NCI-H2171 (cell line): Measurements from ENCODE around the gene ARL5C.
"Not testable (repeated sequence)": the region's sequence is repeated elsewhere in the genome, so short reads cannot be mapped to it uniquely, and the experiment has no call there.

ENCODE experiments used
- DNase-seq: peaks from one replicate; lab custom pipeline; 2025; lab: John Stamatoyannopoulos, UW

Gene ARL5C

GRCh38 chr17:39194089-39194984 lies 28.4 kb upstream of the ARL5C start:
- DNase-seq = no peak

DNA sequence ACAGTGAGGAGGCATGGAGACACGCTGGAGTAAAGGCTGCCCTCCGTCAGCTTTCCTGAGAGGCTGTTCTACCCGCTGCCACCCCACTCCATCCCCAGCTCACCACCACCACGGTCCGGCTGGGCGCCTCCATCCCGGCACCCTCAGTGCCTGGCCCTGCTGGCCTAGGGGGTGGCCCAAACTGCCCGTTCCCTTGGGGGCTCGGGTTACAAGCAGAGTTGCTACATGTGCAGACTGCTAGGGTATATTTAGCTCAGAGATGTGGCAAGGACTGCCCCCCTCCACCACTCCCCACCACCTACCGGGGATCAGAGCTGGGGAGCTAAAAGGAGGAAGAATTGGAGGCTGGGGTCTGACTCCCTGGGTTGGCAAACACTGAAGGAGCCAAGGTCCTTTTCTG lies 27.4 kb upstream of the ARL5C start:
- no peak for DNase-seq

- no peak for DNase-seq
These were observed 26.9 kb upstream of the ARL5C start for GRCh38 chr17:39192901-39193300.

DNA sequence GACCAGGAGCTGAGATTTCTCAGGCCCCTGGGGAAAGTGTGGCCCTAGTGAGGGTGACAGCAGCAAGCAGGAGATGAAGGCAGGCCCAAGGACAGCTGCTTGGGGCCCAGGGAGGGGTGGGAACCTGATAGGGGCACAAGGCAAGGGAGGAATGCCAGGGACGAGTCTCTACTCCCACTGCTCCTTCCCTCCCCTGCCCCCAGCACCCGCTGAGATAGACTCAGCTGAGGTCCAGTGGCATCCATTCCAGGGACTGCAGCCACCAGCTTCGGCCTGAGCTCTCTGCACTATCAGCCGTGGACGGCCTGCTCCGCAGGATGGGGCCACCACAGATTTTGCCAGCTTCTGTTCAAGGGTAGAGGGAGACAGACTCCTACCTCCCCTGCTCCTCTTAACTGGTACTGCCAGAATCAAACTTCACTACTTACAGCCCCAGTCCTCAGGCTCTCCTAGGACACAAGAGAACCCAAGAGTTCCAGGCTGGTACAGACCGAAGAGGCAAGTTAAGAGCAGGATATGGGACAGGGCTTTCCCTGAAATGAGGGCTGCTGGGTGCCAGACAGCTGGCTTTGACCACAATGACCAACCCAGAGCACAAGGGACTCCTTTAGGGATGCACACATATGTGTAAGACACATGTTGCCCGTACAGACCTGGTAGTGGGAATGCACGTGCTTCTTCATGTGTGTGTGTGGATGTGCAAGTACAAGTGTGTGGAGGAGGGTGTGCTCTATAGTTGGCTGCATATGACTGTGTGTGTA lies 26.0 kb upstream of the ARL5C start:
- DNase-seq = no peak

DNA sequence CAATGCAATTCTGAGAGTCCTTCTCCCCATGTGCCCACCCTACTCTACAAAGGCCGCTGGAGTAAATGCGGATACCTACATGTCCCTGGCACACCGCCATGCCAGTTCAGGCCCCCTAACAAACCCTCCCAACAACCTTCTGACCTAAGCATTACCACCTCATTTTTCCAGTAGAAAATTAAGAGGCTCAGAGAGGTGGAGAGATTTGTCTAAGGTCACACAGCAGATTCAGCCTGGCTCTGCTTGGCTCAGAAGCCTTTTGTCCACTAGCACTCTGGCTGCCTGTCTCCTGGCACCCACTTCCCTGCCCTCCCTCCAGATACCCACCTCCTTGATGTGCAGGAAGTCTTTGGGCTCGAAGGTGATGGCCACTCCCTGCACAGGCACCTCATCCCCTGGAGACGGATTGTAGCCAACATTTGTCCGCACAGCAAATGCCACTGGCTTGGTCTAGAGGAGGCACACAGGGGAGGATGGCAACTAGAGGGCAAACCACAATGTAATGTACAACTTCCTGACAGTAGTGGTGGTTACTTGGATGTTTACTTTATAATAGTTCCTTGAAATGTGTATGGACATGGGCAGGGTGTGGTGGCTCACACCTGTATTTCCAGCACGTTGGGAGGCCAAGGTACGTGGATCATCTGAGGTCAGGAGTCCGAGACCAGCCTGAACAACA lies 21.3 kb upstream of the ARL5C start:
- no peak for DNase-seq

- DNase-seq = no peak
These were observed 20.6 kb upstream of the ARL5C start for GRCh38 chr17:39186481-39187002.

GRCh38 chr17:39183720-39184119 lies 17.8 kb upstream of the ARL5C start:
- no peak for DNase-seq

DNA sequence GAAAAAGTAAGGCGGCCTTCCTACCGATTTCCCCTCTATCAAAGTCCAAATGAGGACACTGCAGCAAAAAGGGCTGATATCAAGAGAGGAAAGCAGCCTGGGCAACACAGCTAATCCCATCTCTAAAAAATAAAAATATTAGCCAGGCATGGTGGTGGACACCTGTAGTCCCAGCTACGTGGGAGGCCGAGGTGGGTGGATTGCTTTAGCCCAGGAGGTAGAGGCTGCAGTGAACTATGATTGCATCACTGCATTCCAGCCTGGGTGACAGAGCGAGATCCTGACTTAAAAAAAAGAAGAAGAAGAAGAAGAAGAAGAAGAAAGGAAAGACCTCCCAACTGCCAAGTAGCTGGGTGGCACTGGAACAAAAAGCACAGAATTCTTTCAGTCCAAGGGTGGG lies 17.1 kb upstream of the ARL5C start:
- DNase-seq = no peak

GRCh38 chr17:39181303-39181702 lies 15.3 kb upstream of the ARL5C start:
- no peak for DNase-seq

GRCh38 chr17:39178536-39178935 lies 12.6 kb upstream of the ARL5C start:
- DNase-seq = no peak

DNA sequence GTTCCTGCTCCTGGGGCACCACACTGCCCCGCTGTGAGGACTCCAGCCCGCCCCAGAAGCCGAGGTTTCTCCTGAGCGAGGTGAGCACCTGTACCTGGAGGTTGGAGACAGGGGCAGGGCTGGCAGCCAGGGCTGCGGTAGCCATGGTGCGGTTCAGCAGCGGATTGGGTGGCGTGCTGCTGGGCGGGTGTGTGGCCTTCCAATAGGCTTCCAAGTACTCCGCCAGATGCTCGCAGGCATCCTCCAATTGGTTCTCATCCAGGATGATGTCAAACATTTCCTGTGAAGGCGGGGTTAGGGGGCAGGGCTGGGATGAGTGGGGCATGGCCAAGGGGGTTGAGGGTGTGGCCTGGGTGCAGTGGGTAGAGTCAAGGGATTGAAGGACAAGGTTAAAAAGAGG lies 11.3 kb upstream of the ARL5C start:
- DNase-seq = no peak

GRCh38 chr17:39175695-39176093 lies 9.7 kb upstream of the ARL5C start:
- no peak for DNase-seq

- DNase-seq = peak; percentile 73
These were observed 9.1 kb upstream of the ARL5C start for GRCh38 chr17:39174920-39175694.

GRCh38 chr17:39173526-39174274 lies 7.7 kb upstream of the ARL5C start:
- no peak for DNase-seq

- no peak for DNase-seq
These were observed 7.1 kb upstream of the ARL5C start for GRCh38 chr17:39173080-39173479.

DNA sequence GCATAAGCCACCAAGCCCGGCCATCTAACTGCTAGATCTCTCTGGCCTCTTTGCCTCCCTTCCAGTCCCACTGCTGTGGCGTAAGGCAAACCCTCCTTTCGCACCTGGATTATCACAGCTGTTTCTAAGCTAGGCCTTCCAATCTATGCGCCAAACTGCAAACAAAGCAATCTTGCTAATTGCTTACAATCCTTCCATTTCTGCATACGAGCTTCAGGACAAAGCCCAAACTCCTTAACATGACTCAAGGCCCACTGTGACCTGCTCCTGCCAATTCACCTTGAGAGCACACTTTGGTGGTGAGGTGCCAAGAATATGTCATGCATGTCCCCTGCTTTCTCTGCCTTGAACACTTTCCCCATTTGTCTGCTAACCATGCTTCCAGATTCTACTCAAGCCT lies 6.0 kb upstream of the ARL5C start:
- DNase-seq = no peak

DNA sequence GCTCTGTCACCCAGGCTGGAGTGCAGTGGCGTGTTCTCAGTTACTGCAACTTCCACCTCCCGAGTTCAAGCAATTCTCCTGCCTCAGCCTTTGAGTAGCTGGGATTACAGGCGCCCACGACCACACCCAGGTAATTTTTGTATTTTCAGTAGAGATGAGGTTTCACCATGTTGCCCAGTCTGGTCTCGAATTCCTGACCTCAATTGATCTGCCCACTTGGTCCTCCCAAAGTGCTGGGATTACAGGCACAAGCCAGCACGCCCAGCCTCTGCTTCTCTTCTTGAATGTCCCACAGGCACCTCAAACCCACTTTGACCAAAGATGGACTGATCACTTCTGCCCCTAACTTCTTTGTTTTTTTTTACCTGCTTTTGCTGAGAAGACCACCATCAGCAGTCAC lies 4.6 kb upstream of the ARL5C start:
- DNase-seq = no peak

DNA sequence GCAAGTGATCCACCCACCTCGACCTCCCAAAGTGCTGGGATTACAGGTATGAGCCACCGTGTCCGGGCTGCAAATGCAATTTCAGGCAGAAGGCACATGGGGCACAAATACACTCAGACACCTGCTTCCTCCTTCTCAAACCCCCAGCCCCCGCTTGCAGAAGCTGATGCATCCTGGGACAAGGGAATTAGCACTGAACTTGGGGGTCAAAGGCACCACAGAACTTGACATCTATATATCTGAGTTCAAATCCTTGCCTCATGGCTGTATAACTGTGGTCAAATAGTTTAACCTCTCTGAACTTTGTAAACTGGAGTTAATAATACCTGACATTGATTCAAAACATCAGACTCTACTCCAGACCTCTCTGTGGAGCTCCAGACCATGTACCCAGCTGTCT lies 4.1 kb upstream of the ARL5C start:
- no peak for DNase-seq

DNA sequence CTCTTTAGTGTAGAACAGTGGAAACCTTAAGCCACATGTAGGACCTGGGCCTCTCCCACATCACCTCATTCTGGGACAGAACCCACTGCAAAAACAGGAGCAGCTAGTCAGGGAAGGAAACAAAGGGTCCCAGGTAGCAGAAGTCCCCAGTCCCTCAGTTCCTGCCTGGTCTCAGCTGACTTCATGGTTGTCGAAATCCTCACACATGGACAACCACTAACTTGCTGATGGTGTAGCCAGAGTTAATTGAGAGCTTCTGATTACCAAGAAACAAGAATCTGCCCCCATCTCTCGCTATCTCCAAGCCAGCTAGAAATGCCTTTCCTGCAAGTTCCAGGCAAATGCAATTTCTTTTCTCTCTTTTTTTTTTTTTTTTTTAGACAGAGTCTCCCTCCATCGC lies 3.6 kb upstream of the ARL5C start:
- DNase-seq = no peak

- DNase-seq = no peak
These were observed 3.1 kb upstream of the ARL5C start for GRCh38 chr17:39169101-39169500.

- DNase-seq = not testable (repeated sequence)
These were observed 2.5 kb upstream of the ARL5C start for GRCh38 chr17:39168503-39168902.
